Astrocyte (in vitro differentiated cells and primary cell): Measurements from ENCODE around the gene SNAP47.

Experiments
- CTCF ChIP-seq: IDR thresholded peaks from 2 replicates; pipeline ENCODE4 v1.5.1; 2011; ENCODE audit warnings: low read depth, mild to moderate bottlenecking, inconsistent platforms, low read length, moderate library complexity; ENCODE audit not compliant: insufficient read depth
- EZH2 ChIP-seq: IDR thresholded peaks from 2 replicates; pipeline ENCODE4 v1.6.1; 2012; ENCODE audit warnings: mild to moderate bottlenecking, low read length, inconsistent platforms; ENCODE audit not compliant: insufficient read depth

GRCh38 chr1:227798078-227798802 lies 63.0 kb downstream of the SNAP47 start:
- TF ChIP-seq CTCF (no peak), EZH2 (no peak)
